A673 (cell line): ENCODE measurements around the gene PSMB9. TPM values are rescaled to one million over a fixed set of nuclear protein-coding genes. Genes with fewer than 3 reads are reported as not detected.

Source experiments
- BruUV-seq: library from RNA; stranded (reverse); fragments of 400-500 nt; replicated peaks from 2 replicates; lab custom pipeline; 2021; lab: Mats Ljungman, UMichigan
- CTCF ChIA-PET: fragments of 300-600 bp; sonication (Branson Sonifier 250); formaldehyde crosslinking; loops from one replicate; lab custom pipeline; 2022; ENCODE audit warnings: antibody characterized with exemption; lab: Charles Lee
- POLR2A ChIA-PET: fragments of 300-600 bp; sonication (Branson Sonifier 250); formaldehyde crosslinking; loops from one replicate; lab custom pipeline; 2022; ENCODE audit warnings: antibody characterized with exemption; ENCODE audit not compliant: low non-redundant PET; lab: Charles Lee
- DNase-seq: peaks from one replicate; pipeline ENCODE4 v3.0.0-alpha.2; 2015; ENCODE audit warnings: low spot score
- H3K27ac ChIP-seq: fragments of 200-600 bp; sonication (generic); 2 replicates; pipeline ENCODE4 v1.5.1; 2016; ENCODE audit warnings: mixed run types, low read depth, mild to moderate bottlenecking, mixed read lengths, antibody characterized with exemption, low read length; ENCODE audit not compliant: poor library complexity, severe bottlenecking
- H3K27me3 ChIP-seq: fragments of 200-600 bp; sonication (generic); replicated peaks from 2 replicates; pipeline ENCODE4 v1.6.1; 2017; ENCODE audit warnings: mixed run types, low read depth, mild to moderate bottlenecking, mixed read lengths, antibody characterized with exemption, low read length; ENCODE audit not compliant: insufficient read depth, poor library complexity
- H3K36me3 ChIP-seq: fragments of 200-600 bp; sonication (generic); 2 replicates; pipeline ENCODE4 v1.6.1; 2016; ENCODE audit warnings: mixed run types, mild to moderate bottlenecking, mixed read lengths, antibody characterized with exemption, low read length; ENCODE audit not compliant: insufficient read depth, poor library complexity, severe bottlenecking
- H3K4me1 ChIP-seq: fragments of 200-600 bp; sonication (generic); 2 replicates; pipeline ENCODE4 v1.6.1; 2017; ENCODE audit warnings: mixed run types, mild to moderate bottlenecking, mixed read lengths, antibody characterized with exemption, low read length; ENCODE audit not compliant: insufficient read depth, poor library complexity, severe bottlenecking
- H3K4me3 ChIP-seq: fragments of 200-600 bp; sonication (generic); 2 replicates; pipeline ENCODE4 v1.5.1; 2016; ENCODE audit warnings: low read depth, mixed run types, mild to moderate bottlenecking, mixed read lengths, low read length; ENCODE audit not compliant: poor library complexity, severe bottlenecking
- H3K9me3 ChIP-seq: fragments of 200-600 bp; sonication (generic); 2 replicates; pipeline ENCODE4 v1.6.1; 2016; ENCODE audit warnings: mixed run types, low read depth, mild to moderate bottlenecking, mixed read lengths, antibody characterized with exemption, low read length; ENCODE audit not compliant: poor library complexity, severe bottlenecking
- CTCF ChIP-seq: fragments of 300-800, 200-600 bp; sonication (generic); conservative IDR thresholded peaks from 2 replicates; pipeline ENCODE4 v1.5.1; 2017; ENCODE audit warnings: low read depth, mild to moderate bottlenecking, antibody characterized with exemption, low read length, moderate library complexity, mixed read lengths
- EZH2 ChIP-seq: fragments of 200-600 bp; sonication (generic); IDR thresholded peaks from 2 replicates; pipeline ENCODE4 v1.6.1; 2017; ENCODE audit warnings: borderline replicate concordance, low read depth, mild to moderate bottlenecking, mixed read lengths, antibody characterized with exemption, low read length; ENCODE audit not compliant: poor library complexity, severe bottlenecking
- intact Hi-C: fragments of 100-400 bp; cut with micrococcal nuclease; formaldehyde crosslinking; loops from one replicate; pipeline ENCODE4 v1.10.0; 2022; ENCODE audit not compliant: unreplicated experiment
- total RNA-seq: library from RNA; stranded (reverse); gene quantifications from 2 replicates; pipeline ENCODE4 v1.2.3, GENCODE V29; 2021

The PSMB9 gene
- total RNA-seq, 1 experiment from 2014 or later, result 6.8 TPM

GRCh38 chr6:32908897-32909296, 54.9 kb downstream of the PSMB9 start:
- CTCF ChIA-PET, result no interaction called here
- POLR2A ChIA-PET, result no interaction called here
- no peak for DNase-seq
- intact Hi-C loops, result no loop called here
- Histone ChIP-seq H3K9me3 (no peaks in the 10 kb centered on the region), H3K27me3 (no peaks in the 10 kb centered on the region), H3K4me3 (no peak overlapping the region), H3K4me1 (no peaks in the 10 kb centered on the region), H3K36me3 (no peaks in the 10 kb centered on the region), H3K27ac (no peak overlapping the region)
- no TSS peak for BruUV-seq
- no peak for TF ChIP-seq CTCF
- no peak for TF ChIP-seq EZH2

Other genes with a start within 250 kb of the PSMB9 start
- gene HLA-DQA1, start 216.8 kb upstream of the PSMB9 start, total RNA-seq, result not detected in 2 replicates
- gene HLA-DQB1, start 187.5 kb upstream of the PSMB9 start, total RNA-seq, result not detected in 2 replicates
- gene HLA-DQA2, start 112.8 kb upstream of the PSMB9 start, total RNA-seq, result not detected in 2 replicates
- not detected in 2 replicates for gene HLA-DQB2, start 90.7 kb upstream of the PSMB9 start, total RNA-seq
- 2.0 and 2.8 TPM in 2 replicates for gene HLA-DOB, start 37.2 kb upstream of the PSMB9 start, total RNA-seq
- 39.2 and 46.5 TPM in 2 replicates for gene TAP2, start 15.5 kb upstream of the PSMB9 start, total RNA-seq
- 20.2 and 21.8 TPM in 2 replicates for gene PSMB8, start 10.1 kb upstream of the PSMB9 start, total RNA-seq
- gene TAP1, start 488 bp upstream of the PSMB9 start, total RNA-seq, result 11.7 and 12.3 TPM in 2 replicates
- gene HLA-DMB, start 86.8 kb downstream of the PSMB9 start, total RNA-seq, result 0.34 and 0.46 TPM in 2 replicates
- gene HLA-DMA, start 98.9 kb downstream of the PSMB9 start, total RNA-seq, result 1.4 and 1.9 TPM in 2 replicates
- 276 and 335 TPM in 2 replicates for gene BRD2, start 114.4 kb downstream of the PSMB9 start, total RNA-seq
- 0.46 and 0.58 TPM in 2 replicates for gene HLA-DOA, start 155.4 kb downstream of the PSMB9 start, total RNA-seq
- 0.35 and 0.43 TPM in 2 replicates for gene HLA-DPA1, start 219.5 kb downstream of the PSMB9 start, total RNA-seq
- 2.3 and 2.7 TPM in 2 replicates for gene HLA-DPB1, start 221.8 kb downstream of the PSMB9 start, total RNA-seq